IPS-11a (cell line): ENCODE measurements around the gene LGALS4.
"Not testable (repeated sequence)": the region's sequence is repeated elsewhere in the genome, so short reads cannot be mapped to it uniquely, and the experiment has no call there.

Experiments
- H3K4me3 ChIP-seq: one replicate; pipeline ENCODE4 v1.5.1; 2013; ENCODE audit warnings: low read depth, low read length, control low read depth

Gene LGALS4

GRCh38 chr19:38826856-38827551 lies 14.3 kb upstream of the LGALS4 start:
- H3K4me3 ChIP-seq, result no peak overlapping the region

- not testable (repeated sequence) for H3K4me3 ChIP-seq
Measured at GRCh38 chr19:38825936-38826335, 13.2 kb upstream of the LGALS4 start.

- H3K4me3 ChIP-seq, result not testable (repeated sequence)
Measured at GRCh38 chr19:38821230-38821825, 8.6 kb upstream of the LGALS4 start.

GRCh38 chr19:38819231-38819920 lies 6.6 kb upstream of the LGALS4 start:
- H3K4me3 ChIP-seq, result no peak overlapping the region

GRCh38 chr19:38817081-38817480 lies 4.3 kb upstream of the LGALS4 start:
- no peak overlapping the region for H3K4me3 ChIP-seq

GRCh38 chr19:38816131-38816750 lies 3.5 kb upstream of the LGALS4 start:
- H3K4me3 ChIP-seq, result no peak overlapping the region

- no peak overlapping the region for H3K4me3 ChIP-seq
Measured at GRCh38 chr19:38815059-38816001, 2.6 kb upstream of the LGALS4 start.

- not testable (repeated sequence) for H3K4me3 ChIP-seq
Measured at GRCh38 chr19:38813932-38814331, 1.2 kb upstream of the LGALS4 start.

- no peak overlapping the region for H3K4me3 ChIP-seq
Measured at GRCh38 chr19:38813323-38813722, 578 bp upstream of the LGALS4 start.

GRCh38 chr19:38812009-38812840 lies 520 bp downstream of the LGALS4 start:
- H3K4me3 ChIP-seq, result no peak overlapping the region

GRCh38 chr19:38809592-38810252 lies 3.0 kb downstream of the LGALS4 start:
- no peak overlapping the region for H3K4me3 ChIP-seq

GRCh38 chr19:38808741-38809140 lies 4.0 kb downstream of the LGALS4 start:
- no peak overlapping the region for H3K4me3 ChIP-seq

- not testable (repeated sequence) for H3K4me3 ChIP-seq
Measured at GRCh38 chr19:38807374-38808098, 5.2 kb downstream of the LGALS4 start.

GRCh38 chr19:38806371-38806770 lies 6.4 kb downstream of the LGALS4 start:
- H3K4me3 ChIP-seq, result no peak overlapping the region

GRCh38 chr19:38805180-38805579 lies 7.6 kb downstream of the LGALS4 start:
- H3K4me3 ChIP-seq, result no peak overlapping the region

GRCh38 chr19:38803543-38803942 lies 9.2 kb downstream of the LGALS4 start:
- no peak overlapping the region for H3K4me3 ChIP-seq

GRCh38 chr19:38801359-38802095 lies 11.2 kb downstream of the LGALS4 start:
- H3K4me3 ChIP-seq, result no peak overlapping the region
